MG63 (cell line): Measurements from ENCODE around the gene CHST3. TPM values are rescaled to one million over a fixed set of nuclear protein-coding genes. Genes with fewer than 3 reads are reported as not detected.
A peak's percentile ranks its signal among the peaks of the same experiment; 100 is the strongest.

Source experiments
- DNase-seq: peaks from one replicate; pipeline ENCODE4 v3.0.0-alpha.2; 2020
- H3K27me3 ChIP-seq: fragments of 250-450 bp; sonication (Bioruptor Pico); 2 replicates; pipeline ENCODE4 v1.5.1; 2020; ENCODE audit warnings: mild to moderate bottlenecking, moderate library complexity
- H3K36me3 ChIP-seq: fragments of 250-450 bp; sonication (Bioruptor Pico); 2 replicates; pipeline ENCODE4 v1.5.1; 2020; ENCODE audit warnings: mild to moderate bottlenecking, moderate library complexity
- H3K4me3 ChIP-seq: fragments of 250-450 bp; sonication (Bioruptor Pico); 2 replicates; pipeline ENCODE4 v1.5.1; 2020; ENCODE audit warnings: mild to moderate bottlenecking, moderate library complexity
- H3K9me3 ChIP-seq: fragments of 250-450 bp; sonication (Bioruptor Pico); 2 replicates; pipeline ENCODE4 v1.5.1; 2020; ENCODE audit warnings: mild to moderate bottlenecking, moderate library complexity
- total RNA-seq: library from RNA; depleted of rRNA; stranded (reverse); fragments of >200 nt; shearing (Covaris generic); gene quantifications from 2 replicates; pipeline ENCODE4 v1.2.3, GENCODE V29; 2014; ENCODE audit warnings: low replicate concordance

CHST3 gene
- total RNA-seq, 1 experiment from 2014 or later = 21.7 TPM

DNA sequence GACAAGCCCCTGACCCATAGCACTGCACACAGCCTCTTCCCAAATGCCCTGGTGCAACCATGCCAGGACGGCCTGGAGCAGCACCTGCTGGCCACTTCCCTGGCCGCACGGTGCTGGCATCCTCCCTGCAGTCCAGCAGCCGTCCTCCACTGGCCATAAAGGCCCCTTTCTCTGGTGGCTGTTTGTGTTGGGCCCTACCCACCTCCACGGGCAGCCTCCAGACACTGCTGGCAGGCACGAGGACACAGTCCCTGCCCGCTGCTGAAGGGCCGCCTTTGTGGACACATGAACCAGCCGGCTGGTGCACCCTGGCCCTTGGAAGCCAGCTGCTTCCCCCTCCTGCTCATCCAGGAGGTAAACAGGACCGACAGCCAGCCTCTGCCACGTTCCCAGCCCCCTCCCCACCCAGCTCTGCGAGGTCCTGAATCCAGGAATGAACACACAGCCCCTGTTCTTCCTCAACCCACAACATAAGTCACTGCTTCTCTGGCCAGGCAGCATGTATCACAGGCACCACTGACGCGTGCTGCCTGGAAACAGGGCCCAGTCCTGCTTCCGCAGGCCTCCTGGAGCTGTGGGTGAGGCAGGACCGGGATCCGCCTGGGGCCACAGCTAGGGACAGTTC is 80.3 kb downstream of the CHST3 start:
- Histone ChIP-seq H3K36me3 (no peaks in the 10 kb centered on the region), H3K27me3 (no peaks in the 10 kb centered on the region), H3K9me3 (no peaks in the 10 kb centered on the region), H3K4me3 (no peak overlapping the region)
- no peak for DNase-seq

DNA sequence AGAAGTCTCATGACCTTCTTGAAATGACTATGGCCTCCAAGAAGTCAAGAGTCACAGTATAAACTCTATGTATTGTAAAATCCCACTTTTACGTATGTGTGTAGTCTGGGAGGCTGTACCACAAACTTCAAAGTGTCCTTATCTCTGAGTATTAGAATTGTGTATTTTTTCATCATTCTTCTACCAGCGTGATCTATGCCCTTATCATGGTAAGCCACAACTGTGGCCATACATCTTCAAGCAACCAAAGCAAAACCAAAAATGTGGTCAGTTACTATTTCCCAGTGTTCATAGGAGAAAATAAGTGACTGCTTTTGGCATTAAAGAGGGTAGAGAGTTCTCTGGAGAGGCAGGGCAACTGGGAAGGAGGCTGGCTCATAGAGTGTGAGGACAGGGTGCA is 81.4 kb downstream of the CHST3 start:
- Histone ChIP-seq H3K4me3 (no peak overlapping the region), H3K36me3 (no peaks in the 10 kb centered on the region), H3K9me3 (no peaks in the 10 kb centered on the region), H3K27me3 (no peaks in the 10 kb centered on the region)
- no peak for DNase-seq

DNA sequence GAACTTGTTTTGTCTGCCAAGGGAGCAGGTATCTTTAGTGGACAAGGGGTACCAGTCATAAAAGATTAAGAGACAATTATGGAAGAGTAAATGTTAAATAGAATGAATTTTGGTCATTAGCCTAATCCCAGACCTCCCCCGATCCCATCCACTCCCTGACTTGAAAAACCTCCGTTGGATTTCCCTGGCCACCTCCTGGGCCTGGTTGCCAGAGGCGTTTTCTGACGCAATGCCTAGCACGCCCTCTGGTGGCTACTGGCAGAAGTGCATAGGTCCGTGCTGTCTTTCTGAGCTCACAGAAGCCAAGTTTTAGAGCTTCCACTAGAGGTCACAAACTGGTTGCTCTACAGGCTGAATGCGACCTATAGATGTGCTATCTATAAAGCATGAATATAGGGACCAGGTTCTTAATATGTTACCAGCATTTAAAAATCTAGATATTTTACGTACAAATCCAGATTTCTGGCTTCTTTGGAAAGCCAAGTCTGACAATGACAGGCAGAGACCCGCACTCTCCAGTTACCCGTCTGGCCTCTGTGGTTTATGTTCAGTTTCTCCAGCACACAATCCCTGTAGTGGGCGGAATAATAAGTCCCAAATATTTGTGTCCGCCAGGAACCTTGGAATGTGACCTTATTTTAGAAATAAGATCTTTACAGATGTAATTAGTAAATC is 84.4 kb downstream of the CHST3 start:
- no peaks in the 10 kb centered on the region for H3K9me3 ChIP-seq
- peak; percentile 76 for DNase-seq
- no peaks in the 10 kb centered on the region for H3K36me3 ChIP-seq
- no peaks in the 10 kb centered on the region for H3K27me3 ChIP-seq
- H3K4me3 ChIP-seq = no peak overlapping the region

DNA sequence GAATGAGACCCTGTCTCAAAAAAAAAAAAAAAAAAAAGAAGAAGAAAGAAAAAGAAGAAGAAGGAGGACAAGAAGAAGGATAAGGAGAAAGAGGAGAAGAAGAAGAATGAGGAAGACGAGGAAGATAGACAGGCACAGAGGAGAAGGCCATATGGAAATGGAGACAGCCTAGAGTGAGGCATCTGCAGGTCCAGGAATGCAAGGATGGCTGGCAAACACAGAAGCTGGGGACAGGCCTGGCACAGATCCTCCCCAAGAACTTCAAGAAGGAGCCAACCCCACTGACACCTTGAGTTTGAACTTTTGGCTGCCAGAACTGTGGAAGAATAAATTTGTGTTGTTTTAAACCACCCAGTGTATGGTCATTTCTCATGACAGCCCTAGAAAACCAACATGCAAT is 85.3 kb downstream of the CHST3 start:
- H3K27me3 ChIP-seq = no peaks in the 10 kb centered on the region
- no peak for DNase-seq
- H3K36me3 ChIP-seq = no peaks in the 10 kb centered on the region
- no peaks in the 10 kb centered on the region for H3K9me3 ChIP-seq
- no peak overlapping the region for H3K4me3 ChIP-seq

DNA sequence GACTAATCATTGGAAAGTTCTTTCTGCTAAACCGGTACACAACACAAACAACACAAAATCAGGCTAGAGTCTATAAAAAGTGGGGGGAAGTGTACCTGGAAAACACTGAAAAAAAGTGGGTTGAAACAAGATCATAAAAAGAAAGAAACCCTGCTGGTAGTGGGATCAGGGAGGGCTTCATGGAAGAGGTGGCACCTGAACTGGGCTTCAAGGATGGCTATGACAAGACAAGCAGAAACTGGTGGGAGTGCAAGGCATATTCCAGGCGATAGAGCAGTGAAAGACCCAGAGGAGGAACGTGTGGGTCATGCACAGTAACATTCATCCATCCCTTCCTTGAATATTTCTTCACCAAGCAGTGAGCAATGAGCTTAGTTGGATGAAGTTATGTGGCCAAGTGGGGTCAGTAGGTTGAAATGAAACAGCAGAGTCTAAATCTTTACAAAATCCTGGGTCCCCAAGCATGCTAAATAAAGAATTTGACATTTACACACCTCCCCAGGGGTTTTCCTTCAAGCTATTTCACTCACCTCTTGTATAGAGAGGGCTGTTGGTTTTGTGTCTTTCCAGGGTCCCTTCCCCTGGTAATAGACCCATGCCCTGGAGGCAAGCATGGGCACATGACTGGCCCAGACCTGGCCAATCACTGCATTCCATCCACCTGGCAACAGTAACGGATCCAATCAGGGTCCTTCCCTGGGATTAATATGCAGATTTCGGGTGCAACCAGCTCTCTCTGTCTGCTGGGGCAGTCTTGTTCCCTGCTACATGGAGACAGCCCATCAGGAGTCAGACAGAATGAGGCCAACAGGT is 86.0 kb downstream of the CHST3 start:
- DNase-seq = no peak
- Histone ChIP-seq H3K4me3 (no peak overlapping the region), H3K9me3 (no peaks in the 10 kb centered on the region), H3K27me3 (no peaks in the 10 kb centered on the region), H3K36me3 (no peaks in the 10 kb centered on the region)

DNA sequence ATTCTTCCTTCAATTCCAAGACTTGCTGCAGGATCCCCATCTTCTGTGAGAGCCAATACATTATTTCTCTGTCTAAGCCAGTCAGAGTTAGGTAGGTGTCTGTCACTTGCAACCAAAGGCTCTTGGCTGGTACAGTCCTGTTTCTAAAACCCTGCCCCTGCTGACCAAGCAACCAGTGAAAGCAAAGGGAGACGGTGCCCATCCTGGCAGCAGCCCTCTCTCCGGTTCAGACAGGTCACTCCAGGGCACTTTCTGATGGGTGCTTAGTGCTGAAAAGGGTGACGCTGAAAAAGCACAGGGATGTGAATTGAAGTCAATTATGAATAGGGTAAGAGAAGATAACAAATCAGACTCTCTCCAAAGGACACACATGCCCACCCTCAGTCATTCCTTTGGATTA is 86.7 kb downstream of the CHST3 start:
- no peaks in the 10 kb centered on the region for H3K27me3 ChIP-seq
- no peak overlapping the region for H3K4me3 ChIP-seq
- no peaks in the 10 kb centered on the region for H3K9me3 ChIP-seq
- DNase-seq = no peak
- no peaks in the 10 kb centered on the region for H3K36me3 ChIP-seq

DNA sequence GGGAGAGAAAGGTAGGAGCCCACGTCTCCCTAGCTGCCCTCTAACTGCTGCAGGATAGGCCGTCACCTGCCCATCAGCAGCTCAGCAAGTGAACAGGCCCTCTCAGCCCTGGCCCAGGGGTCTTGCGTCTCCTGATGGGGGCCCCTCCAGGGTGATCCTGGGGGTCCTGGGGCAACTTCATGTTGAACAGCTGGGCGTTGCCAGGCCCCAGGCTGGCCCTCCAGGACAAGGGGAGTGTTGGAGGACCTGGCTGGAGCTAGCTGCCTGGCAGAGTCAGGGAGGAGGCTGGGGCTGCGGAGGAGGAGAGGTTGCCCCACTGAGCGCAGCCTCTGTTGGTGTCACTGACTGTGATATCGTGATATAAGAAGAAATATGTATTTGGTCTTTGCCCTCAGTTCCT is 89.5 kb downstream of the CHST3 start:
- DNase-seq = no peak
- no peak overlapping the region for H3K4me3 ChIP-seq
- H3K27me3 ChIP-seq = no peaks in the 10 kb centered on the region
- no peaks in the 10 kb centered on the region for H3K9me3 ChIP-seq
- H3K36me3 ChIP-seq = no peaks in the 10 kb centered on the region

DNA sequence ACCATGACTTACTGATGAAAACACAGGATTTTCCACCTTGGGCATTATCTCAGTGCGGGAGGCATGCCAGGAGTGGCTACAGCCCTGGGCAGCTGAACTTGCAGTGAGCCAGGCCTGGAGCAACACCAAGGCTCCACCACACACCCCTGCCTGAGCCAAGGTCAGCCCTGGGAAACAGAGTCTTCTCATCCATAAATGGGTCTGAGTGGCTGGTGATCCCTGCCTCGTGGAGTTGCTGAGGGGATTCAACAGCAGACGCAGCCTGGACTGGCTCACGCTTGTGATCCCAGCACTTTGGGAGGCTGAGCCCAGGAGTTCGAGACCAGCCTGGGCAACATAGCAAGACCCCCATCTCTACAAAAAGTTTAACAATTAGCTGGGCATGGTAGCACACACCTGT is 91.9 kb downstream of the CHST3 start:
- no peaks in the 10 kb centered on the region for H3K27me3 ChIP-seq
- H3K36me3 ChIP-seq = no peaks in the 10 kb centered on the region
- no peaks in the 10 kb centered on the region for H3K9me3 ChIP-seq
- H3K4me3 ChIP-seq = no peak overlapping the region
- peak; percentile 51 for DNase-seq

DNA sequence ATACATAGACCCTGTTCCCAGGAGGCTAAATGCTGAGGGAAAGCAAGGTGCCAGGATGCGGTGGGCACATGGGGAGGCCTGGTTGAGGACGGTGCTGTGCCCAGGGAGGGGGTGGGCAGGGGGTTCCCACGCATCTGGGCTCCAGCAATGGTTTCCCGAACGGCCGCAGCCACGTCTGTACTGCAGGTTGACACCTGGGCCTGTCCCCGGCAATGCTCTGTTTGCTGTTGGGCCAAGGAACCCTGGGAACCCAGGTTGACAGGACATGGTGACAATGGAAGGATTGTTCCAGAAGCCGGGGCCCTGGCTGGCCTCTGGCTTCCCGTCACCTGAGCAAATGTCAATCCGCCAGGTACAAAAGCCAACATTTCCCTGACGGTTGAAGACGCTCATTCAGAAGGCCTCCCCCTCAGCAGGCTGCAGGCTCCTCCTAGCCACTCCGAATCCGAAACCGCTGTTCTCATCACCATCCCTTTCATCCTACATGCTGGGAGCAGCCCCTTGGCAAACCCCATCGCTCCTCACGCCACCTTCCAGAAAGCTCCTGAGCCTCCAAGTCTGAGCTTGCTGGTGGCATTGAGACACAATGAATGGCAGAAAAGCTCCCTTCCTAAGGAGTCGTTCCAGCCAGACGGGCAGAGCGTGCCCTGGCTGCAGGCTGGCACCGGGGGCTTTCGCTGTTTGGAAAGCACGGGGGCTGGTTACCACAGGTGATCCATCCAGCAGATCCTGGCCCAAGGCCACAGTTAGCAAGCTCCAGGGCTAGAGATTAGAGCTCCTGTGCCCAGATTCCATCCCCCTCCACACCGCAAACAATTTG is 92.9 kb downstream of the CHST3 start:
- no peaks in the 10 kb centered on the region for H3K9me3 ChIP-seq
- H3K4me3 ChIP-seq = no peak overlapping the region
- H3K27me3 ChIP-seq = no peaks in the 10 kb centered on the region
- H3K36me3 ChIP-seq = no peaks in the 10 kb centered on the region
- DNase-seq = no peak

DNA sequence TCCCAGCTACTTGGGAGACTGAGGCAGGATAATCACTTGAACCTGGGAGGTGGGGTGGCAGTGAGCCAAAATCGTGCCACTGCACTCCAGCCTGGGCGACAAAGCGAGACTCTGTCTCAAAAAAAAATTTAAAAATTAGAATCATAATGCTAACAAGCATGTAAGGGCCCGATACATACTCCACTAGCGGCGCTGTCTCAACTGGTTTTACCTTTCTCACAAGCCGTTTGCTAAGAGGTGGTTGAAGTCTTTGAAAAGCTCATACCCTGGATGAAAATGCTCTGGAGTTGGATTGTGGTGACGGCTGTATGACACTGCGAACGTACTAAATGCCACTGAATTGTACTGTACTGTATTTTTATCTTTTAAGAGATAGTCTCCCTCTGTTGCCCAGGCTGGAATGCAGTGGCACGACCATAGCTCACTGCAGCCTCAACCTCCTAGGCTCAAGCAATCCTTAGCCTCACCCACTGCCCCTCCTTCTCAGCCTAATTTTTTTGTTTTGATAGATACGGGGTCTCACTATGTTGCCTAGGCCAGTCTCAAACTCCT is 94.2 kb downstream of the CHST3 start:
- DNase-seq = no peak
- Histone ChIP-seq H3K36me3 (no peaks in the 10 kb centered on the region), H3K27me3 (no peaks in the 10 kb centered on the region), H3K9me3 (no peaks in the 10 kb centered on the region), H3K4me3 (no peak overlapping the region)

DNA sequence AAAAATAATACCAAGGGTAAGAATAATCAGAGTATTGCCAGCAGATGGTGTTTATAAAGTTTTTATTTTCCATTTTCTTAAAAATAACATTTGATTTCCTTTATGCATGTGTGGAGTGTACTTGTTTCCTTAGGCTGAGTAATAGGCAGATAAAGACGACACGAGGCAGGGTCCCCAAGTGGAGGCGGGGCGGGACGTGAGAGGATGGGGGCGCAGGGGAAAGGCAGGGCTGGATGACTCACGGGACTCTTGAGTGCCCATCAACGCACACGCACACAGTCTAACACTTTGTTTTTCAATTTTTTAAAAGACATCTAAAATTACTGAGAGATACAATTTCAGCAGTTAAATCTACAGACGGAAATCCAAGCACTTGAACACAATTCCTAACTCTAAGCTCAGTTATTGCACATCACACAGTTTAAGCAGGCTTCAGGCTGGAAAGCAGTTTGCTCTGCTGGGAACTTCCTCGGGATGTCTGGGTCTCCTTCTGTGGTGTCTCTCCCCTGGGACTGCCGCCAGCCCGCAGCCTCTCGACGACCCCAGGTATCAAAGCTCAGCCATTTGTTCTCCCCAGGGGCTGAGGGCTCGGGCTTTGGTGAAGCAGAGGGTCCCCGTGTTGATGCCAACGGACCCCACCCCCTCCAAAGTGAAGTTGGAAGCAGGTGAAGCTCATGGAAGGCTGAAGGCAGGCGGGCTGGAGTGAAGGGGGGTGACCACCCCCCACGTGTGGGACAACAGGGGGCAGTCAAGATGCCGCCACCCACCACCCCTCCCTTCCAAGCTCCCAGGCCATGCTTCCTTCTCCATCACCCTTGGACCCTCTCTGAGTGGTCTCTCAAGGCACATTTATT is 95.0 kb downstream of the CHST3 start:
- Histone ChIP-seq H3K27me3 (no peaks in the 10 kb centered on the region), H3K9me3 (no peaks in the 10 kb centered on the region), H3K4me3 (no peak overlapping the region), H3K36me3 (no peaks in the 10 kb centered on the region)
- DNase-seq = no peak

DNA sequence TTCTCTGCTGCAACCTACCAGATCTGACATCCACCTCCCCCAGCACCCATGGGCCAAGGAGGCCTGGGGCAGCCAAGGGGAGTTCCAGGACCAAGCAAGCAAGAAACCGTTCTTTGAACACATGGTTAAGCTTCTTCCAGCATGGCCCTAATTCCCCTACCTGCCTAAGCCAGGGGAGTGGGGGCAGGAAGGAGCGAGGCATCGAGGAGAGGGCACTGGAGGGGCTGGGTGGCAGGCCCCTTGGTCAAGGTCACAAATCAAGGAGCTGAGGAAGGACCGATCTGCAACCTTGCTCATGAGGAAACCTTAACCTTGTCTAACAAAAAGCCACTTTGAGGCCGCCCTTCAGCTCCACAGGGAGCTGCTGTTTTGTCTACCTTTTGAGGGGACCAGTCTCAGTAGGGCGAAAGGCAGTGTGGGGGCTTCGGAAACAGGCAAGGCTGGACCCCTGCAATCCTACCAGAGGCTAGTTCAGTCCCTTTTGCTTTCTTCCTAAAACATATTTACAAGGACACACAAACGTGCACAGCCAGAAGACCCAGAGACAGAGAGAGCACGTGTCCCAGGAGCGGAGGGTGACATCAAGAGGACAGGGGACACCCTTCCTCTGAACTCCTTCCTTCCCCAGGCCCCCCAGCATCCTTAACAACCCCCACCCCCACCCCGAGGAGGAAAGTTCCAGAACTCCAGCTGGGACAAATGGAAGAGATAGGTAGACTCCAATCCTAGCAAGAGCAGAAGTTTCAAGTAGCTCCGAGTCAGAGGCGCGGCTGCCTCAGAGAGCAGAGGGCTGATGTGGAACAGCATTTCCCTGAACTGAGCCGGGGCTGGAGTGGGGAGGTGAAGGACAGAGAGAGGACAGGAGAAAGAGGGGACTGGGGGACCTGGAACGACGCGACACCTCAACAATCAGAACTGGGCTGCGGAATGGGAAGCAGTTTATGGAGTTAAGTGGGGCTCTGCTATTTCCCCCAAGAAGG is 95.9 kb downstream of the CHST3 start:
- Histone ChIP-seq H3K27me3 (no peaks in the 10 kb centered on the region), H3K36me3 (no peaks in the 10 kb centered on the region), H3K4me3 (no peak overlapping the region), H3K9me3 (no peaks in the 10 kb centered on the region)
- DNase-seq = no peak

DNA sequence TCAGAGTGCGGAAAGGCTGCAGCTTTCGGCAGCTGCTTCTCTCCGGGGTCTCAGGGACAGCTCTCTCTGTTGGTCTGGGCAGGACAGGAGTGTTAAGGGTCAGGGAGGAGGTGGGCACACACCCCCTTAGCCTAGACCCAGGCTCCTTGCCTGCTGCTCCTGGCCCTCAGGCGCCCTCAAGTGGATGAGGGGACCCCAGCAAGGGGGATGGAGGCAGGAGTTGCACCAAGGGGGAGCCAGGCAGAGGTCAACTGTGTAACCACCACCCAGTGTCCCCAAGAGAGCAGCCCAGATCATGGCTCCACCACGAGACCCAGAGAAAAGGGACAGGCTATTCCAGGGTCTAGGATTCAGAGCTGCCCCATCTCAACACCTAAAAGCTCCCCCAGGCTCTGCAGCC is 97.3 kb downstream of the CHST3 start:
- no peaks in the 10 kb centered on the region for H3K27me3 ChIP-seq
- no peak for DNase-seq
- no peak overlapping the region for H3K4me3 ChIP-seq

DNA sequence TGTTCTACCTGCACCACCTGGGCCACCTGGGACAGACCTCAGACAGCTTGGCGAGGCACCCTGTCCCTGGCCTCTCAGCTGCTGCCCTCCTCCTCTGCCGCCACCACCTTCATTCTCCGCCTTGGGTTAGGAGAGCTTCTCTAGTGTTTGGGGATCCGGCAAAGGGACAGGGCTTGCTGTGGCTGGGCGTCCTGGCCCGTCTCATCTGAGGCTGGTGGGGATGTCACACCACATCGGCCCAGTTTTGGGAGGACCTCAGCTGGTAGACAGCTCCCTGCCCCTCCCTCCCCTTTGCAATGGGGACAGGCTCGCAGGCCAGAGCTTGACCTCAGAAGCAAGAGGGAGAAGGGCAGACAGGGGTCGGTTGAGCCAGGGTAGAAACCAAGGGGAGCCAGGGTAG is 97.7 kb downstream of the CHST3 start:
- no peak for DNase-seq
- H3K36me3 ChIP-seq = no peaks in the 10 kb centered on the region
- H3K4me3 ChIP-seq = no peak overlapping the region
- no peaks in the 10 kb centered on the region for H3K9me3 ChIP-seq
- H3K27me3 ChIP-seq = no peaks in the 10 kb centered on the region

More for the DNA sequence above, 97.3 kb downstream of the CHST3 start:
- Histone ChIP-seq H3K36me3 (no peaks in the 10 kb centered on the region), H3K9me3 (no peaks in the 10 kb centered on the region)

DNA sequence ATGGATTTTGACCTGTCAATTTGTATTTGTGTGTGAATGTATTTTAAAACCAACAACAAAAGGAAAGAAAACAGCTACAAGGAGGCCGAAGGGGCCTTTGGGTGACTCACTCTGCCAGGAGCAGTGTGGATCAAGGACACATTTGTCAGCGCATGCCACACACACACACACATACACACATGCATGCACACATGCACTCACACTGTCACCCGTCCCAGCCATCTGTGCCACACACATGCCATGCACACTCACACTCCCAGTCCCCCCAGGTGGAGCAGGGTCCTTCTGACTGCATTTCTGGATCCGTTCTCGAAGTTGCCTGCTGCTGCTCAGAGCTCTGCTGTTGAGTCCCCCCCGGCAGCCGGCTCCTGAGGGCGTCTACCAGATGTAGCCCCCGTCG is 98.2 kb downstream of the CHST3 start:
- Histone ChIP-seq H3K9me3 (no peaks in the 10 kb centered on the region), H3K4me3 (no peak overlapping the region), H3K27me3 (no peaks in the 10 kb centered on the region), H3K36me3 (no peaks in the 10 kb centered on the region)
- DNase-seq = no peak
